ENCODE data around the gene FOXL3.

Gene FOXL3

GRCh38 chr7:266851-267840 is 22.8 kb upstream of the FOXL3 start:
- DNase-seq (ENCODE audit: low spot score), result no peak

GRCh38 chr7:268991-269390 is 21.0 kb upstream of the FOXL3 start:
- no peak for DNase-seq (ENCODE audit: low spot score)

- DNase-seq (ENCODE audit: low spot score), result no peak
These were observed 20.2 kb upstream of the FOXL3 start for GRCh38 chr7:269721-270120.

GRCh38 chr7:270351-270983 is 19.5 kb upstream of the FOXL3 start:
- DNase-seq (ENCODE audit: low spot score), result no peak

GRCh38 chr7:271266-272107 is 18.5 kb upstream of the FOXL3 start:
- no peak for DNase-seq (ENCODE audit: low spot score)

- no peak for DNase-seq (ENCODE audit: low spot score)
These were observed 17.8 kb upstream of the FOXL3 start for GRCh38 chr7:272108-272615.

- no peak for DNase-seq (ENCODE audit: low spot score)
These were observed 17.3 kb upstream of the FOXL3 start for GRCh38 chr7:272631-273030.

- no peak for DNase-seq (ENCODE audit: low spot score)
These were observed 16.6 kb upstream of the FOXL3 start for GRCh38 chr7:273327-273726.

GRCh38 chr7:274266-274665 is 15.7 kb upstream of the FOXL3 start:
- DNase-seq (ENCODE audit: low spot score), result no peak

GRCh38 chr7:276230-276835 is 13.6 kb upstream of the FOXL3 start:
- no peak for DNase-seq (ENCODE audit: low spot score)

GRCh38 chr7:277228-277627 is 12.7 kb upstream of the FOXL3 start:
- no peak for DNase-seq (ENCODE audit: low spot score)

GRCh38 chr7:278081-278480 is 11.9 kb upstream of the FOXL3 start:
- no peak for DNase-seq (ENCODE audit: low spot score)

GRCh38 chr7:279821-280220 is 10.1 kb upstream of the FOXL3 start:
- no peak for DNase-seq (ENCODE audit: low spot score)

GRCh38 chr7:280461-280860 is 9.5 kb upstream of the FOXL3 start:
- DNase-seq (ENCODE audit: low spot score), result no peak

GRCh38 chr7:281637-282036 is 8.3 kb upstream of the FOXL3 start:
- DNase-seq (ENCODE audit: low spot score), result no peak

GRCh38 chr7:282621-283020 is 7.3 kb upstream of the FOXL3 start:
- no peak for DNase-seq (ENCODE audit: low spot score)

GRCh38 chr7:284762-285722 is 4.9 kb upstream of the FOXL3 start:
- no peak for DNase-seq (ENCODE audit: low spot score)

- no peak for DNase-seq (ENCODE audit: low spot score)
These were observed 4.2 kb upstream of the FOXL3 start for GRCh38 chr7:285731-286130.

- no peak for DNase-seq (ENCODE audit: low spot score)
These were observed 3.7 kb upstream of the FOXL3 start for GRCh38 chr7:286266-286665.

GRCh38 chr7:288671-289101 is 1.3 kb upstream of the FOXL3 start:
- no peak for DNase-seq (ENCODE audit: low spot score)
